Neural crest cell (in vitro differentiated cells): ENCODE measurements around the gene PHACTR2. TPM values are rescaled to one million over a fixed set of nuclear protein-coding genes. Genes with fewer than 3 reads are reported as not detected.

Experiments used
- DNase-seq: peaks from one replicate; pipeline ENCODE4 v3.0.0; 2021; ENCODE audit warnings: low read depth, mixed read lengths, low spot score
- H3K27ac Mint-ChIP-seq: one replicate; pipeline ENCODE4 v1.8.0; 2021; ENCODE audit warnings: mild to moderate bottlenecking, mixed read lengths; ENCODE audit not compliant: unreplicated experiment
- H3K27me3 Mint-ChIP-seq: 2 replicates; pipeline ENCODE4 v1.8.0; 2021; ENCODE audit warnings: low read depth, mild to moderate bottlenecking, mixed read lengths
- H3K36me3 Mint-ChIP-seq: 2 replicates; pipeline ENCODE4 v1.8.0; 2021; ENCODE audit warnings: low read depth, mild to moderate bottlenecking, mixed read lengths
- H3K4me1 Mint-ChIP-seq: 2 replicates; pipeline ENCODE4 v1.8.0; 2021; ENCODE audit warnings: mixed read lengths
- H3K4me3 Mint-ChIP-seq: one replicate; pipeline ENCODE4 v1.8.0; 2021; ENCODE audit warnings: mild to moderate bottlenecking, mixed read lengths
- H3K9me3 Mint-ChIP-seq: 2 replicates; pipeline ENCODE4 v1.8.0; 2021; ENCODE audit warnings: mixed read lengths
- total RNA-seq: library from RNA; stranded (reverse); gene quantifications from 2 replicates; pipeline ENCODE4 v1.2.1, GENCODE V29; 2021
- TF ChIP-seq, protein P1 (sequence below): fragments of 200-600 bp; sonication (generic); conservative IDR thresholded peaks from 2 replicates; pipeline ENCODE4 v1.5.0; 2021; ENCODE audit warnings: antibody characterized with exemption, mild to moderate bottlenecking

The PHACTR2 gene
- total RNA-seq, 1 donor from 2014 or later = 15.1 TPM

DNA sequence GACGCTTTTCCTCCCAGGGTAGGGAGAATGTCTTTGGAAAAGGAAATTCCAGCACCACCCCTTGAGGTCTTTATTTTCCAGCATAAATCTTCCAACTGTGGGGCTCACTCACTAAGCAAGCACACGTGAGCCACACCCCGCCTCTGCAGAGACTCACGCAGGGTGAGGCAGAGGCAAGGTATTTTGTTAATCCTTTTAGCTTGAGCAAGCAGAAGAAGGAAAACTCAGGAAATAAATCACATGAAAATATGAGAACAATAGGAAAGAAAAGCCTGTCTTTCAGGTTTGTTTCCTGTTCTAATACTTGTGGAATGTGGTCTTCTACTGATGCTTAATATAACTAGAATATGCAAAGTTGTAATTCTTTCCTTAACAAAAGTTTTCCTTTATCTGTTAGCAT is 4.1 kb upstream of the PHACTR2 start:
- Mint-ChIP-seq H3K27me3 (peaks cover 2% of the 10 kb centered on the region), H3K27ac (no peak overlapping the region), H3K36me3 (peaks cover 3% of the 10 kb centered on the region), H3K4me1 (peaks cover 23% of the 10 kb centered on the region), H3K4me3 (no peak overlapping the region), H3K9me3 (peaks cover 3% of the 10 kb centered on the region)
- DNase-seq = no peak
- TF ChIP-seq, protein P1, sequence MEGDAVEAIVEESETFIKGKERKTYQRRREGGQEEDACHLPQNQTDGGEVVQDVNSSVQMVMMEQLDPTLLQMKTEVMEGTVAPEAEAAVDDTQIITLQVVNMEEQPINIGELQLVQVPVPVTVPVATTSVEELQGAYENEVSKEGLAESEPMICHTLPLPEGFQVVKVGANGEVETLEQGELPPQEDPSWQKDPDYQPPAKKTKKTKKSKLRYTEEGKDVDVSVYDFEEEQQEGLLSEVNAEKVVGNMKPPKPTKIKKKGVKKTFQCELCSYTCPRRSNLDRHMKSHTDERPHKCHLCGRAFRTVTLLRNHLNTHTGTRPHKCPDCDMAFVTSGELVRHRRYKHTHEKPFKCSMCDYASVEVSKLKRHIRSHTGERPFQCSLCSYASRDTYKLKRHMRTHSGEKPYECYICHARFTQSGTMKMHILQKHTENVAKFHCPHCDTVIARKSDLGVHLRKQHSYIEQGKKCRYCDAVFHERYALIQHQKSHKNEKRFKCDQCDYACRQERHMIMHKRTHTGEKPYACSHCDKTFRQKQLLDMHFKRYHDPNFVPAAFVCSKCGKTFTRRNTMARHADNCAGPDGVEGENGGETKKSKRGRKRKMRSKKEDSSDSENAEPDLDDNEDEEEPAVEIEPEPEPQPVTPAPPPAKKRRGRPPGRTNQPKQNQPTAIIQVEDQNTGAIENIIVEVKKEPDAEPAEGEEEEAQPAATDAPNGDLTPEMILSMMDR = no peak

DNA sequence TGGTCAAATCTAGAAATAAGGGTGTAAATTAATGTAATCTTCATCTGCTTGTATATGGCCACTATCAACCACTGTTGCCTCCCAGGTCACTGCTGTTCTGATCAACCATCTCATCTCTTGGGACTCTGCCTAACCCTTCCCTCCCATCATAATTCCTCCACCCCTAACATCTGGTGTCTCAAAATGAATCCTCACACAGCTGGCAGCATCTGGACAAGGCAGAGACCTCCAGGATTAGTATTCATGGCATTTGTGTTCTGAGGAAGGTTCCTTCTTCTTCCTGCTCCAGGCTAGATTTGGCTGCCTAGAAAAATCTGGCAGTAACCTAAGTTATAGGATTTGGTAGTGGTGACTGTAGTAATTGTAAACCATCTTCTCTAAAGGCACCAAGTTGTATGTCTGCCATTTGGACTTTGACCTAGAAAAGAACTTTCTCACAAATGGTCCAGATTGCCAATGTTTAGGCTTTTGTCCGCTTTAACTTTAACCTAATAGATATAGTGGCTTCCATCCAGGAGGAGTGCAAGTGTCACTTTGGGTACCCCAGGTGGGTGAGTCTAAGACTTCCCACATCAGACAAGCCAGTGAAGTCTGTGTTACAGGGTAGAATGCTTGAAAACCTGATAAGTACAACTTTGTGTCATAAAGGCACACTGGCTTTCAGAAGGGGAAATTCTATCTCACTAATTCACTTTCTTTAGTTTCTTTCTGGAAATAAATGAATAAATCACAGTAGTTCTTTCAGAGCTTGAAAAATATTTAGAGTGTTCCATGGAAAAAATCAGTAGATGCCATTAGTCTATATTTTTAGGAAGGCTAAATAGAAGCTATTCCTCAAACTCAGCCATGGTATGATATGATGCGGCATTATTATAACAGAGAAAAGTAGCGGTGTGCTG is 3.0 kb upstream of the PHACTR2 start:
- Mint-ChIP-seq H3K4me1 (peaks cover 34% of the 10 kb centered on the region), H3K36me3 (peaks cover under 1% of the 10 kb centered on the region), H3K27me3 (peaks cover 5% of the 10 kb centered on the region), H3K27ac (no peak overlapping the region), H3K4me3 (peak overlapping the region; percentile 33), H3K9me3 (no peaks in the 10 kb centered on the region)
- no peak for DNase-seq
- TF ChIP-seq, protein P1 = no peak

DNA sequence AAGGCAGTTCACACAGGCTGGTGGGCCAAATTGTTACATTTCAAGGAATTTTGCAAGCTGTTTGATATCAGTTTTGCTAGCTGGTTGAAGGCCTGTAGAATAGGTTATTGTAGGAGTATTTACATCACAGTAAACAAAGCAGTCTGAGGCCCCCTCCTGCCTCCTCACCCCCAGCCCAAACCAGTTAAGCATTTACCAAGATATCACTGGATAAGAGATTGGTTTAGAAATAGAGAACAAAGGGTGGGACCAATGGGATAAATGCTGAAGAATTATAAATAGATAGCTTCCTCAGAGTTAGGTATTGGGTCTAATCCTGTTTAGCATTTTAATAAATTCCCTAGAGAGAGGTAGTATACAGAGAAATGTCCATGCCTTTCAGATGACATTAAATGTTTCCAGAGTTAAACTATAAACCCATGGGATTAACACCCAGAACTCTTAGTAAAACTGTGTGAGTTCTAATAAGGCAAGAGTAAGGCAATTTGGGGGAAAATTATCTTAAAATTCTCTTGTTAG is 2.3 kb upstream of the PHACTR2 start:
- H3K27ac Mint-ChIP-seq = no peak overlapping the region
- H3K4me3 Mint-ChIP-seq = peak overlapping the region; percentile 33
- H3K9me3 Mint-ChIP-seq = no peaks in the 10 kb centered on the region
- DNase-seq = no peak
- TF ChIP-seq, protein P1 = no peak
- H3K36me3 Mint-ChIP-seq = no peaks in the 10 kb centered on the region
- H3K4me1 Mint-ChIP-seq = peaks cover 34% of the 10 kb centered on the region
- peaks cover 11% of the 10 kb centered on the region for H3K27me3 Mint-ChIP-seq

DNA sequence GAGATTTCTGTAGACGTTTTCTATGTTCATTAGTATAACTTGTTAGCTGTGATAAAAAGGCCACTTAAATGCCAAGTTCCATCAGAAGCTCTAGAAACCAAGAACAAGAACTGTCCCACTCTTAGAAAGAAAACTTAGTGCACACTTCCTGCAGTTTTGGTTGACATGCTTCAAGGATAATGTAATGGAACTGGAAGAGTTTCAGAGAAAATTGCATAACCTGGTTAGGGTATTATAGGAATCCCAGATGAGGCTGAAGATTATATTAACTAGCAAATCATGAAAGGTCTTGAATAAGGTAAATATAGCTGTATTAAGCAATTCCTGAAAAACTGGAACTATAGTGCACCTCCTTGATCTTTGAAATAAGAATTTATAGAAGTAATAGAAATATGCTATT is 1.8 kb upstream of the PHACTR2 start:
- peak overlapping the region; percentile 66 for H3K4me3 Mint-ChIP-seq

DNA sequence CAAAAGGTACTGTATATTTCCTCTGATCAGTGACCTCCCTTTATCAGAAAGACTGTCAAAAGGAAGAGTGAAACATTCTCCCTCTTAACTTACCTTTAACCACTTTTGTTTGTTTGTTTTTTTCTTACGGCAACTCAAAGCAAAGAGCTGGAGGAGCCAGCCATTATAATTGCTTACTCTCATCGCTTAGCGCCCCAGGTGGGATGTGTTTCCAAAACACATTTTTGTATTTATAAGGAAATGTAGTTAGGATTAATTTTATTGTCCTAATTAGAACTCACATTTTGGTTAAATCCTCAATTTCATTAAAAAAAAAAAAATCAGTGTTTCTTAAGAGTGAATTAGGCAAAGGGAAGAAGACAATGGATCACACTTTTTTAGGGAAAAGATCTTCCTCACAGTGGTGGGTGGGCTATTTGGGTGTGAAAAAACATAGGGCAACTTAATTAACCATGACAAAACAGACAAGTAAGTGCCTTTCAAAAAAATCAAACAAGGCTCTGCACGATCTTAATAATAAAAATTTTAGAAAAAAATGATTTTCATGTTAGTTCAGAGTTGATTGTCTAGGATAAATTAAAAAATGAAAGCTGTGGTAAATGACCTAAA is 1.2 kb upstream of the PHACTR2 start:
- Mint-ChIP-seq H3K27me3 (peaks cover 18% of the 10 kb centered on the region), H3K27ac (no peak overlapping the region), H3K4me3 (peak overlapping the region; percentile 52), H3K36me3 (no peaks in the 10 kb centered on the region), H3K4me1 (peaks cover 34% of the 10 kb centered on the region), H3K9me3 (no peaks in the 10 kb centered on the region)
- DNase-seq = no peak
- TF ChIP-seq, protein P1 = no peak

More for the DNA sequence above, 1.8 kb upstream of the PHACTR2 start:
- Mint-ChIP-seq H3K36me3 (no peaks in the 10 kb centered on the region), H3K27me3 (peaks cover 13% of the 10 kb centered on the region), H3K9me3 (no peaks in the 10 kb centered on the region), H3K4me1 (peaks cover 34% of the 10 kb centered on the region), H3K27ac (no peak overlapping the region)
- TF ChIP-seq, protein P1 = no peak
- no peak for DNase-seq
